Spleen (tissue), 11 donors: ENCODE results near the gene HOXD8. TPM values are rescaled to one million over a fixed set of nuclear protein-coding genes. Genes with fewer than 3 reads are reported as not detected.

Experiments
- DNase-seq: peaks from one replicate; pipeline ENCODE4 v3.0.0-alpha.2; 2020
- H3K27ac ChIP-seq, 8 donors: fragments of 200-600 bp; sonication (generic) in 7 of 8; 1 replicate in 4 of 8; 2 replicates in 4 of 8; pipeline versions ENCODE4 v1.5.0 to v1.8.0; 2016 to 2021; ENCODE audit warnings: inconsistent platforms in 4 of 8, mild to moderate bottlenecking in 4 of 8, moderate library complexity in 1 of 8
- H3K27me3 ChIP-seq, 7 donors: fragments of 200-600 bp; sonication (generic) in 6 of 7; replicated peaks in 1 of 7; 1 replicate in 4 of 7; 2 replicates in 3 of 7; pipeline versions ENCODE4 v1.5.0 to v1.8.0; 2016 to 2021; ENCODE audit warnings: inconsistent platforms in 3 of 7, mild to moderate bottlenecking in 1 of 7
- H3K36me3 ChIP-seq, 6 donors: fragments of 200-600 bp; sonication (generic) in 5 of 6; 1 replicate in 4 of 6; 2 replicates in 2 of 6; pipeline versions ENCODE4 v1.5.0 to v1.8.0; 2016 to 2021; ENCODE audit warnings: inconsistent platforms in 2 of 6
- H3K4me1 ChIP-seq, 6 donors: fragments of 200-600 bp; sonication (generic) in 5 of 6; 1 replicate in 3 of 6; 2 replicates in 3 of 6; pipeline versions ENCODE4 v1.5.0 to v1.8.0; 2016 to 2021; ENCODE audit warnings: inconsistent platforms in 3 of 6
- H3K4me3 ChIP-seq, 8 donors: fragments of 200-600 bp; sonication (generic) in 7 of 8; 1 replicate in 4 of 8; 2 replicates in 4 of 8; pipeline versions ENCODE4 v1.5.0 to v1.8.0; 2016 to 2021; ENCODE audit warnings: inconsistent platforms in 4 of 8, mild to moderate bottlenecking in 4 of 8, moderate library complexity in 2 of 8
- H3K9me3 ChIP-seq, 8 donors: fragments of 200-600 bp; sonication (generic) in 7 of 8; 1 replicate in 4 of 8; 2 replicates in 4 of 8; pipeline versions ENCODE4 v1.5.0 to v1.8.0; 2016 to 2021; ENCODE audit warnings: inconsistent platforms in 4 of 8
- POLR2A ChIP-seq, 3 donors: fragments of 450-650 bp; IDR thresholded peaks; one replicate each; pipeline ENCODE4 v1.5.1; 2017; ENCODE audit warnings: antibody characterized with exemption in 3 of 3, mild to moderate bottlenecking in 1 of 3
- POLR2AphosphoS5 ChIP-seq, 3 donors: sonication (generic); formaldehyde crosslinking; IDR thresholded peaks; one replicate each; pipeline ENCODE4 v1.5.1; 2017; ENCODE audit warnings: antibody characterized with exemption in 3 of 3
- WGBS, 5 donors: extraction: QIAGEN DNeasy Blood & Tissue Kit in 3 of 5; methylation state at CpG; one replicate each; pipeline versions ENCODE4 v1.1.5 to v1.1.7; 2013 to 2018; 5-methylcytosine and 5-hydroxymethylcytosine counted together
- intact Hi-C: fragments of 100-400 bp; cut with DNase I; formaldehyde crosslinking; loops from one replicate; pipeline ENCODE4 v1.15.0; 2023; ENCODE audit warnings: low total_unique reads
- polyA plus RNA-seq, 3 donors: library from polyadenylated mRNA; stranded (reverse); fragments of 200-250 nt; gene quantifications; one replicate each; pipeline ENCODE4 v1.2.1, GENCODE V29; 2013
- total RNA-seq, 7 donors: library from RNA; depleted of rRNA in 3 of 7; stranded (reverse); fragments of >200 nt in 3 of 7; fragmentation: NEBNext Ultra II Directional in 4 of 7; extraction: Animal tissue kit (Norgen Biotek cat#: 25700) in 4 of 7; gene quantifications; one replicate each; pipeline versions ENCODE4 v1.1.0 to v1.2.1, GENCODE V29; 2016 to 2021
- TF ChIP-seq, protein P1 (sequence below), 11 experiments: fragments of 200-600 bp in 7 of 11; fragments of 450-650 bp in 4 of 11; sonication (generic) in 4 of 11; IDR thresholded peaks in 8 of 11; conservative IDR thresholded peaks in 3 of 11; 1 replicate in 7 of 11; 2 replicates in 4 of 11; pipeline versions ENCODE4 v1.4.0 to v1.8.0; 2016 to 2021; ENCODE audit warnings: antibody characterized with exemption in 11 of 11, inconsistent platforms in 4 of 11, mild to moderate bottlenecking in 1 of 11
- donor health status: healthy with polysubstance abuse.
- donor health status: DM: no; HTN: no; CAD: no; lungs with moderate emphysema.
- donor health status: DM: no; HTN: no; CAD: no.
- donor health status: Bipolar disorder and iron deficiency.
- donor health status: healthy.
- donor health status: DM: no; HTN: no; CAD: no.
- donor health status: DM: yes; HTN: yes; CAD: no.

HOXD8 gene
- total and polyA plus RNA-seq, 10 donors, result 4.7 to 27.0 (median 15.8) TPM

DNA sequence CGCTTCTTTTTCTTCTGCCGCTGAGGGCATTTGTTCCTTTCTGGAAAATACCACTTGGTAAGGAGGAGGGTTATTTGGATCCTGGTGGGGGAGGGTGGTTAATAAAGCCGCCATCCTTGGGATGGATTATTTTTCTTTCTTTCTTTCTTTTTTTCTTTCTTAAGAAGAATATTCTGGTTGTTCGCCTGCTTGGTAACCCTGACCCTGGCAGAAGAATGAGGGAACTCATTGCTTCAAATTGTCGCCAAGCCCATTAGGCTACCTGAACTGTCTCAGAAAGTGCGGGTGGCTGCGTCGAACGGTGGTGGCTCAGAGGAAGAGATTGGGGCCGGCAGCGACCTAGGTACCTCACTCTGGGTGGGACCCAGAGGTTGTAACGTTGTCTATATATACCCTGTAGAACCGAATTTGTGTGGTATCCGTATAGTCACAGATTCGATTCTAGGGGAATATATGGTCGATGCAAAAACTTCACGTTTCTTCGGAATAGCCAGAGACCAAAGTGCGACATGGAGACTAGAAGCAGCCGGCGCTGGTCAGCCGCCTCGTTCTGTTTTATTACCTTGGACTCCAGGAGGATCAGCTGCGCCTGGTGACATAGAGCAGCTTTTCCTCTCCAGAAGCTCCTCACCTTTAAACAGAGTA lies 20.6 kb downstream of the HOXD8 start:
- WGBS, 5 donors, result 31 to 42% (median 33%) methylated on average over 24 of the region's 24 CpGs
- intact Hi-C loops, result no loop called here
- no peak for TF ChIP-seq POLR2AphosphoS5 (IDR thresholded peaks at IDR 0.05)
- no peak for TF ChIP-seq POLR2A (IDR thresholded peaks at IDR 0.05)
- TF ChIP-seq, protein P1, sequence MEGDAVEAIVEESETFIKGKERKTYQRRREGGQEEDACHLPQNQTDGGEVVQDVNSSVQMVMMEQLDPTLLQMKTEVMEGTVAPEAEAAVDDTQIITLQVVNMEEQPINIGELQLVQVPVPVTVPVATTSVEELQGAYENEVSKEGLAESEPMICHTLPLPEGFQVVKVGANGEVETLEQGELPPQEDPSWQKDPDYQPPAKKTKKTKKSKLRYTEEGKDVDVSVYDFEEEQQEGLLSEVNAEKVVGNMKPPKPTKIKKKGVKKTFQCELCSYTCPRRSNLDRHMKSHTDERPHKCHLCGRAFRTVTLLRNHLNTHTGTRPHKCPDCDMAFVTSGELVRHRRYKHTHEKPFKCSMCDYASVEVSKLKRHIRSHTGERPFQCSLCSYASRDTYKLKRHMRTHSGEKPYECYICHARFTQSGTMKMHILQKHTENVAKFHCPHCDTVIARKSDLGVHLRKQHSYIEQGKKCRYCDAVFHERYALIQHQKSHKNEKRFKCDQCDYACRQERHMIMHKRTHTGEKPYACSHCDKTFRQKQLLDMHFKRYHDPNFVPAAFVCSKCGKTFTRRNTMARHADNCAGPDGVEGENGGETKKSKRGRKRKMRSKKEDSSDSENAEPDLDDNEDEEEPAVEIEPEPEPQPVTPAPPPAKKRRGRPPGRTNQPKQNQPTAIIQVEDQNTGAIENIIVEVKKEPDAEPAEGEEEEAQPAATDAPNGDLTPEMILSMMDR (IDR thresholded peaks at IDR 0.05 in 8 of 11, conservative IDR thresholded peaks at IDR 0.05 in 3 of 11), result no peak
- H3K4me3 ChIP-seq, result no peak overlapping the region
- H3K27me3 ChIP-seq, result peaks cover 0 to 100% (median 74%) of the 10 kb centered on the region in 7 donors
- no peaks in the 10 kb centered on the region for H3K36me3 ChIP-seq
- no peaks in the 10 kb centered on the region for H3K9me3 ChIP-seq
- no peak for DNase-seq
- H3K27ac ChIP-seq, result no peak overlapping the region
- peaks cover 0 to 25% (median 7%) of the 10 kb centered on the region in 6 donors for H3K4me1 ChIP-seq

DNA sequence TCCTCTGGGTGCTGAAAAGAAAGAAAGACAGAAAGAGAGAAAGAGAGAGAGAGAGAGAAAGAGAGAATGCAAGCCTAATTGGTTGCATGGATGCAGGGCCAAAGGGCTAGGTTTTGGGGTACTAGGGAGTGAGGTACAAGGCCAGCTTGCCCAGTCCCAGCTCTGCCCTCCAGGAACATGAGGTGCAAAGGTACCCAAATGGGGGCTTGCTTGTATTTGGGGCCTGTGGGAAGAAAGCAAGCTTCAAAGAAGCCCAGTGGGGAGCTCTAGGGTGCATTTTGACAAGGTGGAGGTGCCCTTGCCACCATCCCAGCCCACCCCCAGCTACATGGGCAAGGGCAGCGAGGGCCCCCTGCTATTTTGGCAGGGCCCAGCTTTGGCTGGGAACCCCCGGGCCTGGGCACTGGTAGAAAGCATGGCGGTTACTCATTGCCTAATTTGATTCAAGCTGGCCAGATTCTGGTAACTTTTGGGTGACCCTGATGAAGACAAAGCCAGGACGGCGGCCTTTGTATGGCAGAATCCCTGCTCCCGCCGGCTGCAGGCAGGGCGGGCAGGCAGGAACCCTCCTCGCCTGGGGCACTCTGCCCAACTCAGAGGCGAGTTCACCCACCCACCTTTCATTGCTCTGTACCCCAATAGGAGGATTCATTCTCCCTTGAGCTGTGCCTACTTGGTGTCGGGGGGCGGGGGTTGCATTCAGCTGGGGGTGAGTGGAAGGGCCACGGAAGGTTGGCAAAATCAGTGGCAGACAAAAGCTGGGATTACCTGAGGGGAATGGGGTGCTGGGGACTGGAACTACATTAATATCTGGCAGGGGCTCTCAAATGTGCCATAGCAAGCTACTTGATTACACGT lies 21.3 kb downstream of the HOXD8 start:
- peaks cover 0 to 25% (median 7%) of the 10 kb centered on the region in 6 donors for H3K4me1 ChIP-seq
- no peak overlapping the region for H3K27ac ChIP-seq
- no peak for DNase-seq
- H3K36me3 ChIP-seq, result no peaks in the 10 kb centered on the region
- TF ChIP-seq, protein P1 (IDR thresholded peaks at IDR 0.05 in 8 of 11, conservative IDR thresholded peaks at IDR 0.05 in 3 of 11), result no peak
- TF ChIP-seq POLR2AphosphoS5 (IDR thresholded peaks at IDR 0.05) (no peak), POLR2A (IDR thresholded peaks at IDR 0.05) (no peak)
- H3K27me3 ChIP-seq, result peaks cover 0 to 100% (median 82%) of the 10 kb centered on the region in 7 donors
- H3K4me3 ChIP-seq, result peak overlapping the region in 2 of 8 donors; percentile 35 to 59
- intact Hi-C loops, result no loop called here
- H3K9me3 ChIP-seq, result no peaks in the 10 kb centered on the region
- WGBS, 5 donors, result 42 to 56% (median 48%) methylated on average over 11 to 14 of the region's 14 CpGs

DNA sequence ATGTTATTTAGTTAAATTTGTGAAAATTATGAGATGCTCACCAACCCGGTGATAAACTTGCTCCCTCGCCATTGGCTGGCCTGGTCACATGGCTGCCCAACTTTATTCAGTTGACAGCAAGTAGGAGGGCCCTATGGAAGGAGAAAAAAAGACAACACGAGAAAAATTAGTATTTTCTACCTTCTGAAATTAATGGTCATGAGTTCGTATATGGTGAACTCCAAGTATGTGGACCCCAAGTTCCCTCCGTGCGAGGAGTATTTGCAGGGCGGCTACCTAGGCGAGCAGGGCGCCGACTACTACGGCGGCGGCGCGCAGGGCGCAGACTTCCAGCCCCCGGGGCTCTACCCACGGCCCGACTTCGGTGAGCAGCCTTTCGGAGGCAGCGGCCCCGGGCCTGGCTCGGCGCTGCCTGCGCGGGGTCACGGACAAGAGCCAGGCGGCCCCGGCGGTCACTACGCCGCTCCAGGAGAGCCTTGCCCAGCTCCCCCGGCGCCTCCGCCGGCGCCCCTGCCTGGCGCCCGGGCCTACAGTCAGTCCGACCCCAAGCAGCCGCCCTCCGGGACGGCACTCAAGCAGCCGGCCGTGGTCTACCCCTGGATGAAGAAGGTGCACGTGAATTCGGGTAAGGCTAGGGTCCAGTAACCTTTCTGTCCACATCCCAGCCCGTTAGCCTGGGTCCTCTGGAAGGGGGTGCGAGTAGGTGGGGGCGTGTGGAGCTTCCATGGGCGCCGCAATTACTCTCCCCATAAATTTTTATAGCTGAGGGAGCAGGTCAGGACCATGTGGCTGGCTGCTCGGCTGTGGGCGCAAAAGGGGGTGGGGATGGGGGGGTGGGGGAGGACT lies 22.2 kb downstream of the HOXD8 start, which contains the start of gene HOXD4:
Gene HOXD4, plus strand, starts transcription at position 109 of the 846 bp plus-strand sequence. Its CDS starts 84 bp downstream, at position 193.
- H3K36me3 ChIP-seq, result no peaks in the 10 kb centered on the region
- intact Hi-C loops, result no loop called here
- peaks cover 0 to 29% (median 8%) of the 10 kb centered on the region in 6 donors for H3K4me1 ChIP-seq
- 4 to 16% (median 14%) methylated on average over 32 to 55 of the region's 55 CpGs for WGBS, 5 donors
- H3K9me3 ChIP-seq, result no peaks in the 10 kb centered on the region
- peak within 1 kb of the TSS in 5 of 8 donors; percentile 36 to 60 (median 56) for H3K27ac ChIP-seq
- no peak for DNase-seq
- TF ChIP-seq, protein P1 (IDR thresholded peaks at IDR 0.05 in 8 of 11, conservative IDR thresholded peaks at IDR 0.05 in 3 of 11), result no peak
- TF ChIP-seq POLR2A (IDR thresholded peaks at IDR 0.05), result no peak
- no peak for TF ChIP-seq POLR2AphosphoS5 (IDR thresholded peaks at IDR 0.05)
- H3K4me3 ChIP-seq, result peak within 1 kb of the TSS in 7 of 8 donors; percentile 1 to 59 (median 8)
- peaks cover 0 to 100% (median 90%) of the 10 kb centered on the region in 7 donors for H3K27me3 ChIP-seq
